HG03565 (cell line): Measurements from ENCODE around the gene MINDY4B.

Source experiments
- ATAC-seq: cut with Tn5 transposase; IDR thresholded peaks from one replicate; pipeline ENCODE4 v1.9.1; 2021; ENCODE audit warnings: mild to moderate bottlenecking, moderate library complexity; ENCODE audit not compliant: unreplicated experiment

The MINDY4B gene

DNA sequence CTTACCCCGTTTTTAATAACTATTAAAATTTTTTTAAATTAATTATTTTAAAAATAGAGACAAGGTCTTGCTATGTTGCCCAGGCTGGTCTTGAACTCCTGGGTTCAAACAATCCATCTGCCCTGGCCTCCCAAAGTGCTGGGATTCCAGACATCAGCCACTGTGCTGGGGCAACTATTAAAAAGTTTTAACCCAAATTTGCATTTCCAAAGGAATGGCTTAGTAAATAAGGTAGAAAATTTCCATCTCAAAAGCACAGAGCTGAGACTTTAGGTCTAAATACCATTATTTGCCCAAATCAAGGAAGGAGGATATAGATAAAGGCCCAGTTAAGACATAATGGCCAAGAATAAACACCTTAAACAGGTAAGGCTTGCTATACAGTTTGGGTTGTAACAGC, 56.4 kb downstream of the MINDY4B start:
- no peak for ATAC-seq

GRCh38 chr3:150847433-150847832, 57.8 kb downstream of the MINDY4B start:
- ATAC-seq, result no peak

DNA sequence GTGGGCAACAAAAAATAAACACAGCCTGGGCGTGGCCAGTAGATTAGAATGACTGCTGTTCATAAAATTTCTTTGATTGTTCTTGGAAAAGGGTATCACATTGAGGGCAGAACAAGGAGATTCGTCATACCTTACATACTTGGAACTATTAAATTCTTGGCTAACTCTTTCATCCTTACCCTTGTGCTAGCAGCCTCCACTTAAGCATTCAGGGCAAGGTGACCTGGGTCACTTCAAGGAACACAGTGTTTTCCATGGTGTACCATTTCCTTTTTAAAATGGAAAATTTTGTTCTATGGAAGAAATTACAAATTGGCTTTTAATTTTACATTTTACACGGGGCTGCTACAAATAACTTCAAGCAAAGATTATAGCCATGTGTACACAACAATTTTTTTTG, 60.8 kb downstream of the MINDY4B start:
- ATAC-seq, result no peak

DNA sequence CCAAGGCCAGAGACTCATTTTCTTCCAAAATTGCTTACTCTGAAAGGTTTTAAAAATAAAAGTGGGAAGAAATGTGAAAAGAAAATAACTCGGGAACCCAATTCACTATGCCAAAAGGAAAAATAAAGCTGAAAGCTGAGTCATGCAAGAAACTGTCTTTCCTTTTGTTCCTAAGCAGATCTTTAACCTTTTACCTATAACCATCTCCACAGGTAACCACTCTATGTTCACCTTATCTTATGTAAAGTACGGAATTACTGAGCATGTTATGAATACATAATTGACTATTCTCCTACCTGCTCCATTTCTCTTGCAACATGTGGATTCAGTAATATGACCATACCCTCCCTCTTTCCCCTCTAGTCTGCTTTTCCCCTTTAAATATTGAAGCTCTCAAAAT, 62.0 kb downstream of the MINDY4B start:
- ATAC-seq, result no peak

DNA sequence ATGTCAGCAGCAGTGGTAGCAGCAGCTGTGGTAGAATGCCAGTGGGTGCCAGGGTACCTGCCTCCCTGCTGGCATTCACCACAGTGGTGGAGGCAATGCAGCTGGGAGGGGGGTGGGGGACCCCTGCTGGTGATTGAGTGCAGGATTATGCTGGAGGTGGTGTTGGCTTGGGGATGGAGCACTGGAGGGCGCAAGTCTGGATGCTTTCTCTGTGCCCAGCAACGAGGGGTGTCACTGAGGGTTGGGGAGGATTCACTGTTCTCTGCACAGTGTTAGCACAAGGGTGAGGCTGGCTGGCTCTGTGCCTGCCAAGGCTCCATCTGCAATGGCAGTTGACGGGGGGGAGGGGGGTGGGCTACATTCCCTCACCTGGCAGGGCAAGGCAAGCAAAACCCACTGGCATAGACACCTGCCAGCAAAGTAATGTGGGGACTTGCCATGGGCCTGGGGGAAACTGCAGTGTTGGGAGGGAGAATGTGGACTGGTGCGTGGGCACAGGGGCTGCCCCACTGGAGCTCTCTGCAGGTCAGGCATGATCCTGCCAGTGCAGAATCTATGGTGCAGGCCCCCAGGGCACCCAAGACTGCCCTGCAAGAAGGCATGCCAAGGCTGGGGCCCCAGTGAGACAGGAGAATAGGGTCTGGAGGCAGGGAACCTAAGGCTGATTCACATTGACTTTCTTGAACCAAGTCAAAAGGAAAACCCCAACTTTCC, 64.3 kb downstream of the MINDY4B start:
- no peak for ATAC-seq

GRCh38 chr3:150830745-150831144, 74.5 kb downstream of the MINDY4B start:
- no peak for ATAC-seq

DNA sequence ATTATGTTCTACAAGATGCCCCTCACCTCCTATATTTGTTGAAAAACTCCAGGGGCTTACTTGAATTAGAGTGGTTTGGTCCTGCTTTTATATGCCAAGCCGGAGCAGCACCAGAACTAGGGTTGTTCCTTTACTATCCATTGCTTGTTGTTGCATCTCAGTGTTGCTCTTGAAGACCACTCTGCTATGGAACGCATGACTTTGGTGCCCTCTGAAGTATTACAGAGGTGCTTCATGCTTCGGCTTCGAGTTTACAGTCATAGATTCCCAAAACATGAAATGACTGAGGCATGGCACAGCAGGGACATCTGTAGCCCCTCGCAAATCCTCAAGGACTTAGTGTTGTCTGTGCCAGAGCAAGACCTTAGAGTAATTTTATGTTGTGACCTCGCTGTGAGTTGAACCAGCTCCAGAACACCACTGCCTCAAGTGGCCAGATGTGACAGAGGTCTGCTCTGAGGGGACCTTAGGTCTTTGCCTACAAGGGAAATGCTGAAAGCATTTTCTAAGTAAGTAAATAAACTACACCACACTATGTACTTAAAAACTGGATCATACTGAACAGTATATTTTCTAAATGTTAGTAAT, 75.1 kb downstream of the MINDY4B start:
- ATAC-seq, result peak; percentile 45

- no peak for ATAC-seq
These were observed 75.8 kb downstream of the MINDY4B start for GRCh38 chr3:150829408-150829807.

DNA sequence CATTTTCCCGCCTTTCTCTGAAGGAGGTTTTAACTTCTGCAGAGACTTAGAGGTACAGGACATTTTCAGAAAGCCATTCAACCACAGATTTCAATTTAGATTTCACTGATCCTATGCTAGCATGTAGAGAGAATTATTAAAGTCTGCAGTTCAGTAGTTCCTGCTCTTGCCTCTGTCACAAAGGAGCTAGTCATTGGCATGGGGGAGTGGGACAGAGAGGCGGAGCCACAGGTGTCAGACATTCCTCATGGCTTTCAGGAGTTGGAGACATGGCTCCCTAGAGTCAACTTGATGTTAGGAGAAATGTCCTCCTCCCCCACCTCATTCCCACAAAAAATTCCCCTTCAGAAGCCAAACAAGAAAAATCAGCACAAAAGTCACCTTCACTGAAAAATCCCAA, 76.2 kb downstream of the MINDY4B start:
- no peak for ATAC-seq

DNA sequence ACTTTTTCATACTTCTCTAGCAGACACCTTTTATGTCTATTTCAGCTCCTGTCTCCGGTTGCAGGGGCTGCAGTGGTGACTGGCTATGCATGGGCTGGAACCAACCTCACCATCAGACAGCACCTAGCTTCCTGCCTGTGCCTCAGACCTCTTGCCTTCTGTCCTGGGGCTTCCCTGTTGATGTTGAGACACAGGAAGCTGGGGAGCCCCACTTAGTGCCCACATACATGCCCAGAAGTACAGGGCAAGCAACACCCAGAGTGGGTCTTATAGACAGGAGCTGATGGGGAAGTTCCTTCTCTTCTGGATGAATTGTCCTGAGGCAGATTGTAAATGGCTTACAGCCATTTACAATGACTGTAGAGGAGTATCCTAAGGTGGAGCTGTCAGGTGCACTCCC, 77.0 kb downstream of the MINDY4B start:
- ATAC-seq, result no peak

DNA sequence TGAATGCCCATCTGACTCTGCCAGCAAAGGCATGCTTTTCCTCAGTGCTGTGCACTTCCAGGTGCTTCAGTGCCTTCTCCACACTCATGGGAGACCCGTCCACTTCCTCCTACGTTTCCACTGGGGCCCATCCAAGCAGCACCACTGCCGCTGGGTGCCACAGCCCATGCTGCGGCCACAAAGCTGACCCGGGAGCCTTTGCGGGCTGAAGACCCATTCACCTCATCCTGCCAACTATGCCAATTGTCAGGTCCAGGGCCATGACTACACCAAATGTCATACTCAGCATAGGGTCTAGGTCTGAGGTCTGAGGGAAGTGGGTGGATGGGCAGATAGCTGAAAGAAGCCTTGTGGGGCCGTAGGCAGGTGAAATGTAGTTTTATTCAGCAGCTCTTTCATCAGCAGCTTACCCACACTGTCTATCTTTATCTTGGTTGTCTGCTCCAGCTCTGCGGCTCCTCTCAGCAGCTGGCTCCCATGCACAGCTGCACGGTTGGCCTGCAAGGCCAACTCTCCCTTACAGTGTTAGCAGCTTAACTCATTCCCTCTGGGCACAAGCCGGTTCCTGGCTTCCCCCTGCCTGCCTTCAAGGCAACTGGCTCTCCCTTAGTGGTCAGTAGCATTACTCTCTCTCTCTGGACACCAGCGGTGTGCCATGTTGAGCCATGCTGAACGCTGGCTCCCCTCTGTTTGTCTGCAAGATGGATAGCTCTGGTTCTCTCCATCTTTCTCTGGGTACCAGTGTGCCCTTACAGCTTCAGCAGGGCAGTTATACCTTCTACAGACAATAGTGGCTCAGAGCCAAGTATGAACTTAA, 78.6 kb downstream of the MINDY4B start:
- ATAC-seq, result no peak

DNA sequence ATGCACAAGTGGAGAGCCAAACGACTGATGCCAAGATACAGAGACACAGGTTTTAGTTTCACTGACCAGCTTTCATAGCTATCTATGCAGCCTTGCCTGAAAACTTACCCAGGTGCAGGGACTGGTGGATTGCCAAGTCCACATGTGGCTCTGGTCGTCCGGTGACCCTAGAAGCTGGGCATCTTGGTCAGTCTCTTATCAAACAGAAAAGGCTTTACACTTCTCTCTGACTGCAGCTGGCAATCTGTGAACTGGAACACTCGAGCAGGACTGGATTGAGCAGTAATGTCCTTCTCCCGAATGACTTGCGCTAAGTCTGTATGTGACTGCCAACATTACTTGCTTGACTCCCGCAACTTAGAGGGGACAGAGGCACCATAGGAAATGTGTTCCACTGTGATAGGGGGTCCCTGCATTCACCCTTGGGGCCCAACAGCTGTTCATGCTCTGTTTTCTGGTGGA, 79.3 kb downstream of the MINDY4B start:
- ATAC-seq, result no peak

DNA sequence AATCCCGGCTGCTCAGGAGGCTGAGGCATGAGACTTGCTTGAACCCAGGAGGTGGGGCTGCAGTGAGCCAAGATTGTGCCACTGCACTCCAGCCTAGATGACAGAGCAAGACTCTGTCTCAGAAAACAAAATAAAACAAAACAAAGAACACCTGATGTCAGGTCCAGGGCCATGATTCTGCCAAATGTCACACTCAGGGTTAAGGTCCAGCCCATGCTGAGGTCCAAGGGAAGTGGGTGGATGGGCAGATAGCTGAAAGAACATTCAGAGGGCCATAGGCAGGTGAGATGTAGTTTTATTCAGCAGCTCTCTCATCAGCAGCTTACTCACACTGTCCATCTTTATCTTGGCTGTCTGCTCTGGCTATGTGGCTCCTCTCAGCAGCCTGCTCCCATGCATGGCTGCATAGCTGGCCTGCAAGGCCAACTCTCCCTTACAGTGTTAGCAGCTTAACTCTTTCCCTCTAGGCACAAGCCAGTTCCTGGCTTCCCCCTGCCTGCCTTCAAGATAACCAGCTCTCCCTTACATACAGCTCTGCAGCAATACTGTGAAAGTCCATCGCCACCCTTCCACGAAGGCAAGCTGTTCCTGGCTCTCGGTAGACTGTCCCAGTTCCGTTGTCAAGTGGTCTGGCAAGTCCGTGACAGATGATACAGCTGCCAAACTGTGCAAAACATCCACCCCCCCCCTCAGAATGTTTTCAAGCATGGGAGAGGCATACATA, 79.9 kb downstream of the MINDY4B start:
- ATAC-seq, result no peak

DNA sequence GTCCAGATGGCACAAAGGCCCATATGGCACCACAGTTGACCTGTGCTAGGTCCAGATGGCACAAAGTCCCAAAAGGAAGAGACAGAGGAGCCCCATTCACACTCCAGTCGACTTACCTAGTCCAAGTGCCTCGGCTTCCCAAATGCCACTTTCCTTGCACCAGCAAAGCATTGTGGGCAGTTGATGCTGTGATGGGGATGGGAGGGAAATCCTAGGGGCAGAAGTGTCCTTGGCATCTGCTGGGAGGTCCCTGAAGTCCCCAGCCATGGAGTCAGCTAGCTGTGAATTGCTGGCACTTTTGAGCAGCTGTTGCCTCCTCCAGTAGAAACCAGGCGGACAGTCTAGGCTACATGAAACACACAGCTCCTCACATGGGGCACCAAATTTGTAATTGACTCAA, 82.0 kb downstream of the MINDY4B start:
- no peak for ATAC-seq

- no peak for ATAC-seq
These were observed 82.6 kb downstream of the MINDY4B start for GRCh38 chr3:150822636-150823035.
